H4 (cell line): Measurements from ENCODE around the gene COX11. TPM values are rescaled to one million over a fixed set of nuclear protein-coding genes. Genes with fewer than 3 reads are reported as not detected.

ENCODE experiments used
- total RNA-seq: library from RNA; depleted of rRNA; stranded (reverse); fragments of >200 nt; shearing (Covaris generic); gene quantifications from 2 replicates; pipeline ENCODE4 v1.2.3, GENCODE V29; 2014; rRNA removed

COX11 gene
- total RNA-seq, 1 experiment from 2014 or later = 122 TPM

Other genes starting within 250 kb of the COX11 start
- 51.0 and 70.0 TPM in 2 replicates for gene TOM1L1, start 67.8 kb downstream of the COX11 start, total RNA-seq
- gene STXBP4, start 111 bp upstream of the COX11 start, total RNA-seq = 19.4 and 21.6 TPM in 2 replicates